ENCODE measurements around the gene LILRA2.

Gene LILRA2

GRCh38 chr19:54534156-54534555 lies 39.4 kb upstream of the LILRA2 start:
- Histone ChIP-seq H3K36me3 (no peaks in the 10 kb centered on the region), H3K4me1 (no peaks in the 10 kb centered on the region), H3K9me3 (no peaks in the 10 kb centered on the region), H3K27me3 (peaks cover 81% of the 10 kb centered on the region), H3K4me3 (ENCODE audit: low read depth, low read length) (no peak overlapping the region)
- no peak for DNase-seq
- no peak for TF ChIP-seq CTCF (IDR thresholded peaks at IDR 0.05; ENCODE audit: low read depth, low read length)

GRCh38 chr19:54535601-54536000 lies 38.0 kb upstream of the LILRA2 start:
- H3K27me3 ChIP-seq: peaks cover 66% of the 10 kb centered on the region
- H3K36me3 ChIP-seq: no peaks in the 10 kb centered on the region
- TF ChIP-seq CTCF (IDR thresholded peaks at IDR 0.05; ENCODE audit: low read depth, low read length): no peak
- no peak for DNase-seq
- no peak overlapping the region for H3K4me3 ChIP-seq (ENCODE audit: low read depth, low read length)
- no peaks in the 10 kb centered on the region for H3K9me3 ChIP-seq
- no peaks in the 10 kb centered on the region for H3K4me1 ChIP-seq

- H3K4me3 ChIP-seq (ENCODE audit: low read depth, low read length): no peak overlapping the region
- no peak for DNase-seq
- H3K27me3 ChIP-seq: peaks cover 53% of the 10 kb centered on the region
- TF ChIP-seq CTCF (IDR thresholded peaks at IDR 0.05; ENCODE audit: low read depth, low read length): no peak
- H3K9me3 ChIP-seq: no peaks in the 10 kb centered on the region
- H3K4me1 ChIP-seq: no peaks in the 10 kb centered on the region
- no peaks in the 10 kb centered on the region for H3K36me3 ChIP-seq
Observed at GRCh38 chr19:54536956-54537355, 36.6 kb upstream of the LILRA2 start.

- DNase-seq: no peak
Observed at GRCh38 chr19:54541712-54542111, 31.9 kb upstream of the LILRA2 start.

GRCh38 chr19:54548806-54549205 lies 24.8 kb upstream of the LILRA2 start:
- peaks cover 24% of the 10 kb centered on the region for H3K27me3 ChIP-seq
- no peak for TF ChIP-seq CTCF (IDR thresholded peaks at IDR 0.05; ENCODE audit: low read depth, low read length)
- no peak overlapping the region for H3K4me3 ChIP-seq (ENCODE audit: low read depth, low read length)
- H3K36me3 ChIP-seq: no peaks in the 10 kb centered on the region
- no peaks in the 10 kb centered on the region for H3K4me1 ChIP-seq
- no peak for DNase-seq
- no peaks in the 10 kb centered on the region for H3K9me3 ChIP-seq

More at GRCh38 chr19:54541712-54542111, 31.9 kb upstream of the LILRA2 start:
- no peak for TF ChIP-seq CTCF (IDR thresholded peaks at IDR 0.05; ENCODE audit: low read depth, low read length)
- no peaks in the 10 kb centered on the region for H3K9me3 ChIP-seq
- H3K36me3 ChIP-seq: no peaks in the 10 kb centered on the region
- H3K4me1 ChIP-seq: no peaks in the 10 kb centered on the region
- no peak overlapping the region for H3K4me3 ChIP-seq (ENCODE audit: low read depth, low read length)
- peaks cover 18% of the 10 kb centered on the region for H3K27me3 ChIP-seq

GRCh38 chr19:54549224-54549623 lies 24.4 kb upstream of the LILRA2 start:
- no peak for DNase-seq
- Histone ChIP-seq H3K36me3 (no peaks in the 10 kb centered on the region), H3K27me3 (peaks cover 24% of the 10 kb centered on the region), H3K4me3 (ENCODE audit: low read depth, low read length) (no peak overlapping the region), H3K9me3 (no peaks in the 10 kb centered on the region), H3K4me1 (no peaks in the 10 kb centered on the region)
- no peak for TF ChIP-seq CTCF (IDR thresholded peaks at IDR 0.05; ENCODE audit: low read depth, low read length)
